Astrocyte of the cerebellum (primary cell): ENCODE data around the gene RGMB.

Source experiments
- DNase-seq: peaks from one replicate; pipeline ENCODE4 v3.0.0-alpha.2; 2011; ENCODE audit warnings: low read depth
- H3K4me3 ChIP-seq: 2 replicates; pipeline ENCODE4 v1.5.1; 2011; ENCODE audit warnings: mild to moderate bottlenecking, low read depth, low read length, moderate library complexity
- in situ Hi-C: cut with HindIII; loops from 2 replicates; pipeline ENCODE4 v1.10.0; 2017; ENCODE audit warnings: low sequenced_read_pairs
- TF ChIP-seq, protein P1 (sequence below): IDR thresholded peaks from 2 replicates; pipeline ENCODE4 v1.5.1; 2012; ENCODE audit warnings: low read length, low read depth, moderate library complexity, mild to moderate bottlenecking; ENCODE audit errors: missing control alignments

RGMB gene

GRCh38 chr5:98816582-98817222 lies 43.2 kb downstream of the RGMB start:
- TF ChIP-seq, protein P1, sequence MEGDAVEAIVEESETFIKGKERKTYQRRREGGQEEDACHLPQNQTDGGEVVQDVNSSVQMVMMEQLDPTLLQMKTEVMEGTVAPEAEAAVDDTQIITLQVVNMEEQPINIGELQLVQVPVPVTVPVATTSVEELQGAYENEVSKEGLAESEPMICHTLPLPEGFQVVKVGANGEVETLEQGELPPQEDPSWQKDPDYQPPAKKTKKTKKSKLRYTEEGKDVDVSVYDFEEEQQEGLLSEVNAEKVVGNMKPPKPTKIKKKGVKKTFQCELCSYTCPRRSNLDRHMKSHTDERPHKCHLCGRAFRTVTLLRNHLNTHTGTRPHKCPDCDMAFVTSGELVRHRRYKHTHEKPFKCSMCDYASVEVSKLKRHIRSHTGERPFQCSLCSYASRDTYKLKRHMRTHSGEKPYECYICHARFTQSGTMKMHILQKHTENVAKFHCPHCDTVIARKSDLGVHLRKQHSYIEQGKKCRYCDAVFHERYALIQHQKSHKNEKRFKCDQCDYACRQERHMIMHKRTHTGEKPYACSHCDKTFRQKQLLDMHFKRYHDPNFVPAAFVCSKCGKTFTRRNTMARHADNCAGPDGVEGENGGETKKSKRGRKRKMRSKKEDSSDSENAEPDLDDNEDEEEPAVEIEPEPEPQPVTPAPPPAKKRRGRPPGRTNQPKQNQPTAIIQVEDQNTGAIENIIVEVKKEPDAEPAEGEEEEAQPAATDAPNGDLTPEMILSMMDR, result no peak
- H3K4me3 ChIP-seq, result no peak overlapping the region
- in situ Hi-C loops, result no loop called here
- no peak for DNase-seq

- no peak overlapping the region for H3K4me3 ChIP-seq
- TF ChIP-seq, protein P1, result no peak
- in situ Hi-C loops, result no loop called here
- DNase-seq, result no peak
Measured at GRCh38 chr5:98825582-98826375, 52.3 kb downstream of the RGMB start.

DNA sequence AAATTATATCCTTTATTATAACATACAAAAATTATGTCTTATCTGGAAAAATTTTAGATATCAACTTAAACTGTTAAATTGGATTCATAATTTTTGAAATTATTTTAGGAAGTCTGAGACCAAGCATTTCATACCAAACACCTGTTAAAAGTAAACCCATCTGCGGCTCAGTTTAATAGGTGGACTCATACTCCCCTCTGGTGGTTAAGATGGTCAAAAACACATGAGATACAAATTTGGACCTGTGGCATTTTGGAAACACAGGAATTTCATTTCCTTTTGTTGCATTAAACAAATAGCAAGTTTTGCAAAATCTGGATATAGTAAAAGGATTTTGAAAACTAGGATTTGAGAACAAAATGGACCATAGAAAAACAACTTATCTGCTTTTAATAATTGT lies 53.7 kb downstream of the RGMB start:
- in situ Hi-C loops, result no loop called here
- TF ChIP-seq, protein P1, result peak; percentile 44
- H3K4me3 ChIP-seq, result no peak overlapping the region
- DNase-seq, result peak; percentile 32

- no peak overlapping the region for H3K4me3 ChIP-seq
- in situ Hi-C loops, result no loop called here
- TF ChIP-seq, protein P1, result no peak
- no peak for DNase-seq
Measured at GRCh38 chr5:98827588-98828284, 54.3 kb downstream of the RGMB start.

- in situ Hi-C loops, result no loop called here
- H3K4me3 ChIP-seq, result no peak overlapping the region
- DNase-seq, result no peak
- TF ChIP-seq, protein P1, result no peak
Measured at GRCh38 chr5:98836175-98836574, 62.7 kb downstream of the RGMB start.

- TF ChIP-seq, protein P1, result no peak
- H3K4me3 ChIP-seq, result no peak overlapping the region
- in situ Hi-C loops, result no loop called here
- no peak for DNase-seq
Measured at GRCh38 chr5:98839469-98840383, 66.3 kb downstream of the RGMB start.
